Astrocyte of the spinal cord (primary cell): Measurements from ENCODE around the gene CCL20.

Source experiments
- DNase-seq: peaks from one replicate; pipeline ENCODE4 v3.0.0; 2011; ENCODE audit warnings: low read depth, low spot score
- H3K4me3 ChIP-seq: 2 replicates; pipeline ENCODE4 v1.5.1; 2011; ENCODE audit warnings: low read depth, mild to moderate bottlenecking, low read length, moderate library complexity
- CTCF ChIP-seq: IDR thresholded peaks from 2 replicates; pipeline ENCODE4 v1.5.1; 2012; ENCODE audit warnings: low read depth, mild to moderate bottlenecking, low read length, inconsistent platforms
- in situ Hi-C: cut with HindIII; loops from 2 replicates; pipeline ENCODE4 v1.10.0; 2017; ENCODE audit warnings: low sequenced_read_pairs

CCL20 gene

DNA sequence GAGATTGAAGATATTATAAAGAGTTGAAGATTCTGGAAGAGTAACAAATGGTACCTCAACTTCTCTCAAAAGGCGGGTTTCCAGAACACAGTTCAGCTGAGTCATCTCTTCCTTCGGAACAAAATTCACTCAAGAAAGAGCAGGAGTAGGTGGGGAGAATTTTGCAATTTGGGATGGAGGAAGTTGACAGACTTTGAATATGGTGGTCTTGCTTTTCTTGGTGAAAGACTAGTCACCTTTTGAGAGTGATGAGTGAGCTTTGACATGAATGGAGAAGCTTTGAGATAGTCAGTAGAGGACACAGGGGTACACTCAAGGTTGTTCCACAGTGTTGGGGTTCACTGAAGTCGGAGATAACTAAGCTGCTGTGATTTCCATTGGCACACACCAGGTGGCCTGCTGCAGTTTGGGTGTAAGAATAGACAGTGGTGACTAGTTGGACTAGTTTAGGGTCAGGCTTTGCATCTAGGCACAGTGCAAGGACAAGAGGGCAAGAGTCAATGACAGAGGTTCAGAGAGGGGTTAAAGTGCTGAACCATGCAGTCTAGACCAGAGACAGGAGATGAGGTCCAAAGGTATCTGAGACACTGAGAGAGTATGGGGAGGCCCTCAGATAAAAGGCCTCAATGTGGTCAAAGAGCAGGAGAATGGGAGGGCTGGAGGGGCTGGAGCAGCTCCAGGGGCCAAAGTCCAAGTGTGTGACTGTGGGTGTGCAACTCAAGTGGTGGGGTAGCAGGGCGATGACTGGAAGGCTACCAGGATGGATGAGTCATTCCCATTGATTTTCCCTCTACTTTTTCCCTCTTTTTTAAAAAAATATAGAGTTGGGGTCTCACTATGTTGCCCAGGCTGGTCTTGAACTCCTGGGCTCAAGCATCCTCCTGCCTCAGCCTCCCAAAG is 7.7 kb downstream of the CCL20 start:
- in situ Hi-C loops, result no loop called here
- no peak overlapping the region for H3K4me3 ChIP-seq
- no peak for TF ChIP-seq CTCF
- DNase-seq, result no peak

DNA sequence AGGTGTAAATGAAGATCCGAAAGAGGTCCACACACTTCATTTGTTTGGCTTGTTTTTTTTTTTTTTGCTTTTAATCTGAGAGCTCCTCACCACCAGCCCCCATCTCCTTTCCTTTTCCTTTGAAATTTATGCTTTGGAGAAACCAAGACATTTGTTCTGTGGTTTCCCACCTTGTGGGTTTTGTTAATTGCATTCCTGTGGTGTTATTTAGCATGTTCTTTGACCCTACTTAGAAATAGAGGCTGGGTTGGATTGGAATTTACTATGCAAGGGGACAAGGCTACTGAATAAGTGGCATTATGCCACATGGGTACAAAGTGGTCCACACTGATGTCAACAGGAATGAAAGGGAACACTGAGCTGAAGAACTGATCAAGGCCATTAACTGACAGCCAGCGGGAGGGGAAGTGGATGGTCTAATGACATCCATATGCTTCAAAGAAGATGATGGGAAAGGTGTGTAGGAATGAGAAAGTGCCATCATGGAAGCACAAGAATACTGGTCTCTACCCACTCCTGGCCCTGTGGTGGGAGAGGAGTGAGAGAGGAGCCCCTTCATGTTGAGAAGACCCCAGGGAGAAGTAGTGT is 8.9 kb downstream of the CCL20 start:
- in situ Hi-C loops, result no loop called here

GRCh38 chr2:227823922-227824321 is 10.3 kb downstream of the CCL20 start:
- no peak for DNase-seq
- no peak overlapping the region for H3K4me3 ChIP-seq
- in situ Hi-C loops, result no loop called here
- no peak for TF ChIP-seq CTCF

More for the DNA sequence above, 8.9 kb downstream of the CCL20 start:
- no peak overlapping the region for H3K4me3 ChIP-seq
- peak; percentile 74 for DNase-seq
- no peak for TF ChIP-seq CTCF

- H3K4me3 ChIP-seq, result no peak overlapping the region
- no peak for TF ChIP-seq CTCF
- DNase-seq, result peak; percentile 30
- in situ Hi-C loops, result no loop called here
Observed at GRCh38 chr2:227824711-227825110, 11.1 kb downstream of the CCL20 start.

- H3K4me3 ChIP-seq, result no peak overlapping the region
- no peak for DNase-seq
- TF ChIP-seq CTCF, result no peak
- in situ Hi-C loops, result no loop called here
Observed at GRCh38 chr2:227826019-227826521, 12.4 kb downstream of the CCL20 start.

DNA sequence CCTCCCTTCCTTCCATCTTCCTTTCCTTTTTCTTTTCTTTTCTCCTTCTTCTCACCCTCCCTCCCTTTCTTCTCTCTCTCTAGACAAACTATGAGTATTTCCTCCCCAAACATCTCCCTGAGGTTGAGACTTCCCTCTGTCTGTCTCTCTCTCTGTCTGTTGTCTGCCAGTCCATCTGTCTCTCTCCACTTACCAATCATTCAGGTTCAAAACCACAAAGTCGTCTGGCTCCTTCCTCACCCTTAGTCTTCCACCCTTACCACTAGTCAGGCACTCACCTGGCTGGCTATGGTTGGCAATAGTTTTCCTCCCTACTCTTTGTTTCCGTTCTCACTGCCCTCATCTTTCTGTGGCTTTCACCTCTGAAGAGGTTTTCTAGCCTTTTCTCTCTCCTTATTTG is 12.9 kb downstream of the CCL20 start:
- TF ChIP-seq CTCF, result no peak
- in situ Hi-C loops, result no loop called here
- H3K4me3 ChIP-seq, result no peak overlapping the region
- DNase-seq, result no peak
